Measurements from ENCODE around the gene NDE1. TPM values are rescaled to one million over a fixed set of nuclear protein-coding genes. Genes with fewer than 3 reads are reported as not detected.
"Not testable (repeated sequence)": the region's sequence is repeated elsewhere in the genome, so short reads cannot be mapped to it uniquely, and the experiment has no call there.

The NDE1 gene
- total RNA-seq, 1 donor from 2014 or later: 28.9 TPM

DNA sequence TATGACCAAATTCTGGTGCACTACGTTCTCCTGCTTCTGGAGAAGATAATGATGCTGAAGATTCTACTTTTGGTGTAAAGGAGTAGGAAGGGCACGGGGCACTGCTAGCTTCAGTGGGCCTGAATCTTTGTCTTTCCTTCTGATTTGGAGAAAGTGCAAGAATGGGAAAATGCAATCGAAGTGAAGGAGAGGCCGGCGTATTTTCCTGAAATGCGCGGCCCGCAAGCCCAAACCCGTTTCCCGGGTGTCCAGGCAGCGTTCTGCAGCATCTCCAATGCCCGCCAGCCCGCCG lies 372 bp upstream of the NDE1 start:
- Histone ChIP-seq H3K27ac (peak overlapping the region; percentile 86), H3K36me3 (no peaks in the 10 kb centered on the region), H3K27me3 (no peaks in the 10 kb centered on the region), H3K4me1 (peaks cover 18% of the 10 kb centered on the region), H3K9me3 (no peaks in the 10 kb centered on the region), H3K4me3 (peak overlapping the region; percentile 99)
- no peak for DNase-seq
- TF ChIP-seq, protein P1, sequence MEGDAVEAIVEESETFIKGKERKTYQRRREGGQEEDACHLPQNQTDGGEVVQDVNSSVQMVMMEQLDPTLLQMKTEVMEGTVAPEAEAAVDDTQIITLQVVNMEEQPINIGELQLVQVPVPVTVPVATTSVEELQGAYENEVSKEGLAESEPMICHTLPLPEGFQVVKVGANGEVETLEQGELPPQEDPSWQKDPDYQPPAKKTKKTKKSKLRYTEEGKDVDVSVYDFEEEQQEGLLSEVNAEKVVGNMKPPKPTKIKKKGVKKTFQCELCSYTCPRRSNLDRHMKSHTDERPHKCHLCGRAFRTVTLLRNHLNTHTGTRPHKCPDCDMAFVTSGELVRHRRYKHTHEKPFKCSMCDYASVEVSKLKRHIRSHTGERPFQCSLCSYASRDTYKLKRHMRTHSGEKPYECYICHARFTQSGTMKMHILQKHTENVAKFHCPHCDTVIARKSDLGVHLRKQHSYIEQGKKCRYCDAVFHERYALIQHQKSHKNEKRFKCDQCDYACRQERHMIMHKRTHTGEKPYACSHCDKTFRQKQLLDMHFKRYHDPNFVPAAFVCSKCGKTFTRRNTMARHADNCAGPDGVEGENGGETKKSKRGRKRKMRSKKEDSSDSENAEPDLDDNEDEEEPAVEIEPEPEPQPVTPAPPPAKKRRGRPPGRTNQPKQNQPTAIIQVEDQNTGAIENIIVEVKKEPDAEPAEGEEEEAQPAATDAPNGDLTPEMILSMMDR (IDR thresholded peaks at IDR 0.05): no peak
- ATAC-seq: no peak
- intact Hi-C loops (cut with DNase I): no loop called here

DNA sequence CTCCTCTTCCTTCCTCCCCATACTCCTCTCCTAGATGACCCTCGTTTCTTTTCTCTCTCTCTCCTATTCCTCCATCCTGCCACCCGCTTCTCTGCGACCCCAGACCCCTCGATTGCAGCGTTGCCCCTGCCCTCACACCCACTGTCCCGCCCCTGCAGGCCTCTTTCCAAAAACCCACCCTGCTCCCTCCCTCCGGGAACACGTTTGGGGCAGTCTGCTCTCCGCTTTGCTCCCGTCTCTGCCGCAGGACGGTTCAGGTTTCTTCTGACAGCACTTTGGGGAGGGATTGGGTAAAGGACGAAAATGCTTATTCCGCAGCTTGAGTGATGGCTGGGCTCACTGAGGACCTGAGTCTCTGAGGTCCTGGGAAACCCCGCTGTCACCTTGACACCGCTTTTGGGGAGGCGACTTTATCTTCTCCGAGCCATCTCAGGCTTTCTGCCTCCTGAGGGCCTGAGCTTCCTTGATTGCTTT lies 690 bp downstream of the NDE1 start:
- peak; percentile 7 for ATAC-seq
- intact Hi-C loops (cut with DNase I): no loop called here

DNA sequence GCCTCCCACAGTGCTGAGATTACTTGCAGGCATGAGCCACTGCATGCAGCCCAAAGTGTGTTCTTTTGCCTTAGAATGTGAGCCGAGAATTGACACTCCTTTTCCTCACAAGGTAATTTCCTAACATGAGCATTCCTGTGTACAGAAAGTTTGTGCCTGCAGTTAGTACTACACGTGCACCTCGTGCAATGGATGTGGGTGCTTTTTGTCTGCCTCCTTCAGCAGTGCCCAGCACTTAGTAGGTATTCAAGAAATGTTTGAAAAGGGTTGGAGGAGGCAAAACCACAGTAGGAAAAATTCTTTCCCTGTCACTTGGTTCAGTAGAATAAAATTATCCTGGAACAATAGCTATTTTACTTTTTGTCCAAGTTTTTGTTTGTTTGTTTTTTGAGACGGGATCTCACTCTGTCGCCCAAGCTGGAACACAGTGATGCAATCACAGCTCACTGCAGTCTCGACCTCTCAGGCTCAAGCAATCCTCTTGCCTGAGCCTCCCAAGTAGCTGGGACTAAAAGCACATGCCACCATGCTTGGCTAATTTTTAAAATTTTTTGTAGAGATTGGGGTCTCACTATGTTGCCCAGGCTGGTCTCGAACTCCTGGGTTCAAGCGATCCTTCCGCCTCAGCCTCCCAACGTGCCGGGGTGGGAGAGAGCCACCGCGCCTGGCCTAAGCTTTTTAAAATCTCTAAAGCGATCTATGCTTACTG lies 2.4 kb downstream of the NDE1 start:
- H3K27ac ChIP-seq: no peak overlapping the region
- no peak overlapping the region for H3K4me3 ChIP-seq
- intact Hi-C loops (cut with DNase I): no loop called here
- H3K27me3 ChIP-seq: no peaks in the 10 kb centered on the region
- no peak for DNase-seq
- no peaks in the 10 kb centered on the region for H3K9me3 ChIP-seq
- H3K36me3 ChIP-seq: no peaks in the 10 kb centered on the region
- no peak for ATAC-seq
- TF ChIP-seq, protein P1 (IDR thresholded peaks at IDR 0.05): no peak
- H3K4me1 ChIP-seq: peaks cover 18% of the 10 kb centered on the region

More for the DNA sequence above, 690 bp downstream of the NDE1 start:
- H3K27ac ChIP-seq: peak overlapping the region; percentile 86
- DNase-seq: no peak
- TF ChIP-seq, protein P1 (IDR thresholded peaks at IDR 0.05): no peak
- no peaks in the 10 kb centered on the region for H3K9me3 ChIP-seq
- H3K4me1 ChIP-seq: peaks cover 18% of the 10 kb centered on the region
- no peaks in the 10 kb centered on the region for H3K36me3 ChIP-seq
- peak overlapping the region; percentile 99 for H3K4me3 ChIP-seq
- no peaks in the 10 kb centered on the region for H3K27me3 ChIP-seq

DNA sequence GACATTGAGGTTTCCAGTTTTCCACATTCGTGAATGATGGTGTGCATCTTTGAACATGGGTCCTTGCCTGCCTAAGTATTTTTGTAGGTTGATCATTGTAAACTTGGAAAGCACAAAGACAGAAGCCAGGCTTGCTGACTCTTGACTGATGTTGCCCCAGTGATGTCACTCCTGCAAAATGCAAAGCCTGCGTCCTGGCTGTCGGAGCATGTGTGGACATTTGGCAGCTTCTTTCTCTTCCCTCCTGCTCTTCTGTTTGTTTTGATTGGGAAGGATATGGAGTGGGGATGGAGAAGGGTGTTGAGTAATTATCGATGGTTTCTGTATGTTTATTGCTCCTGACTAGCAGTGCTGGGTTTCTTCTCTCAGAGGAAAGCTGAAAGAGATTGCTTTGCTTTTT lies 3.2 kb downstream of the NDE1 start:
- no peak for ATAC-seq
- no peak overlapping the region for H3K27ac ChIP-seq

DNA sequence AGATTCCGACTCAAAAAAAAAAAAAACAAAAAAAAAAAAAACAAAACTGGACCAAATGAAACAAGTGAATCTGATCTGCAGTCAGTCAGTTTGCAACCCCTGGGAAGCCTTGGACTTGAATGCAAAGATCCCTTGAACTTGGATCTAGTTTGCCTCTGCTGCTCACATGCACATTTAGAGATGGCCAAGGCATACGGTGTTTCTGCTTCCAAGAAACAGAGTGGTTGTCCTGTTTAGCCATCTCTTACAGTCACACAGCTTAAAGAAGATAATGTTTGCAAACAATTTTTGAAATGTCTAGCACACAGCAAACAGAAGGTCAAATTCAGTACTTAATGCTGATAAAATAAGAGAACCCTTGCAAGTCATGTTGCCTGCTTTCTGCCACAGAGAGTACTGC lies 4.5 kb downstream of the NDE1 start:
- no peak overlapping the region for H3K4me3 ChIP-seq
- intact Hi-C loops (cut with DNase I): no loop called here
- H3K4me1 ChIP-seq: peaks cover 13% of the 10 kb centered on the region
- H3K36me3 ChIP-seq: no peaks in the 10 kb centered on the region
- TF ChIP-seq, protein P1 (IDR thresholded peaks at IDR 0.05): no peak
- ATAC-seq: no peak
- no peak overlapping the region for H3K27ac ChIP-seq
- no peaks in the 10 kb centered on the region for H3K9me3 ChIP-seq
- H3K27me3 ChIP-seq: no peaks in the 10 kb centered on the region
- DNase-seq: no peak

More for the DNA sequence above, 3.2 kb downstream of the NDE1 start:
- TF ChIP-seq, protein P1 (IDR thresholded peaks at IDR 0.05): no peak
- DNase-seq: no peak
- Histone ChIP-seq H3K27me3 (no peaks in the 10 kb centered on the region), H3K36me3 (no peaks in the 10 kb centered on the region), H3K4me1 (peaks cover 18% of the 10 kb centered on the region), H3K4me3 (no peak overlapping the region), H3K9me3 (no peaks in the 10 kb centered on the region)
- intact Hi-C loops (cut with DNase I): no loop called here

DNA sequence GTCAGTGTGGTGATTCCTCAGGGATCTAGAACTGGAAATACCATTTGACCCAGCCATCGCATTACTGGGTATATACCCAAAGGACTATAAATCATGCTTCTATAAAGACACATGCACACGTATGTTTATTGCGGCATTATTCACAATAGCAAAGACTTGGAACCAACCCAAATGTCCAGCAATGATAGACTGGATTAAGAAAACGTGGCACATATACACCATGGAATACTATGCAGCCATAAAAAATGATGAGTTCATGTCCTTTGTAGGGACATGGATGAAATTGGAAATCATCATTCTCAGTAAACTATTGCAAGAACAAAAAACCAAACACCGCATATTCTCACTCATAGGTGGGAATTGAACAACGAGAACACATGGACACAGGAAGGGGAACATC lies 5.5 kb downstream of the NDE1 start:
- H3K27me3 ChIP-seq; intact Hi-C loops (cut with DNase I); H3K27ac ChIP-seq; ATAC-seq; H3K4me3 ChIP-seq; DNase-seq; H3K9me3 ChIP-seq; H3K36me3 ChIP-seq: not testable (repeated sequence)
- H3K4me1 ChIP-seq: peaks cover 11% of the 10 kb centered on the region
